ENCODE measurements around the gene ADGRL4.

DNA sequence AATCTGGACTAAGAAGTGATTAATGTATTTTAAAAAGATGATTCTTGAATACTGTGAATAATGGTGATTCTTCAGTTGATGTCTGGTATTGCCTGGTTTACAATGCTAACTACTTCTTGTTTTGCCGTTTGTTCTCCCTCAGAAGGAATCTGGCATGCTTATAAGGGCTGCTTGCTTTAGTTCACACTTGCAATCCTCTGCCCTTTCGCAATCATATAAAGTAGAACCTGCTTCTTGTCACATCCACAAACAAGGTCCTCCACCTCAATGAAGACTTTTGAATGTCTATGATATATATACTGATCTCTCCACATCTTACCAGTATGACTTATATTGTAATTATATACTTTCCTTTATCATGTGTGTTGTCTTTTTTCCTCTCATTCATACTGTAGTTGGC lies 92.6 kb downstream of the ADGRL4 start:
- TF ChIP-seq CTCF (conservative IDR thresholded peaks at IDR 0.05 in 1 of 2, IDR thresholded peaks at IDR 0.05 in 1 of 2; ENCODE audit: low read depth in 1 of 2, low read length in 2 of 2) (no peak), EZH2 (IDR thresholded peaks at IDR 0.05; ENCODE audit: low read length, missing control alignments) (no peak)

All from fibroblast of lung (primary cell).